Measurements from ENCODE around the gene PTGES2. TPM values are rescaled to one million over a fixed set of nuclear protein-coding genes. Genes with fewer than 3 reads are reported as not detected.
A peak's percentile ranks its signal among the peaks of the same experiment; 100 is the strongest.

The PTGES2 gene
- total and polyA plus RNA-seq, 2 of the 13 experiments (the other 11 are each of a cell fraction or from before 2014, with no cell fraction given): 63.7 to 79.8 TPM

- TF ChIP-seq HMGXB3 (CRISPR knock-in tag; IDR thresholded peaks at IDR 0.05; ENCODE audit: borderline replicate concordance) (peak; percentile 88), ELF1 (CRISPR knock-in tag; IDR thresholded peaks at IDR 0.05) (peak; percentile 68), ETS1 (CRISPR knock-in tag; IDR thresholded peaks at IDR 0.05) (no peak), NFE2L2 (IDR thresholded peaks at IDR 0.05; ENCODE audit: low read length) (no peak), KDM2A (CRISPR knock-in tag; IDR thresholded peaks at IDR 0.05; ENCODE audit: borderline replicate concordance, low read depth) (peak; percentile 91), DNMT1 (CRISPR knock-in tag; IDR thresholded peaks at IDR 0.05) (no peak), ATF2 (CRISPR knock-in tag; IDR thresholded peaks at IDR 0.05) (peak; percentile 97), NFIB (CRISPR knock-in tag; IDR thresholded peaks at IDR 0.05; ENCODE audit: borderline replicate concordance) (no peak), KLF12 (CRISPR knock-in tag; IDR thresholded peaks at IDR 0.05; ENCODE audit: borderline replicate concordance) (no peak), ZNF30 (CRISPR knock-in tag; IDR thresholded peaks at IDR 0.05) (0 out of 2 replicates have a peak, but pooled peaks have one; percentile 6), ZSCAN30 (CRISPR knock-in tag; IDR thresholded peaks at IDR 0.05) (no peak), ZNF317 (CRISPR knock-in tag; IDR thresholded peaks at IDR 0.05) (peak; percentile 87), FOXK2 (IDR thresholded peaks at IDR 0.05) (no peak), MAZ (IDR thresholded peaks at IDR 0.05; ENCODE audit: borderline replicate concordance, low read depth, low read length) (no peak), MAZ (CRISPR knock-in tag; IDR thresholded peaks at IDR 0.05; ENCODE audit: low read depth) (peak; percentile 96), THYN1 (CRISPR knock-in tag; IDR thresholded peaks at IDR 0.05; ENCODE audit: borderline replicate concordance, low read depth) (no peak), CAMTA2 (CRISPR knock-in tag; IDR thresholded peaks at IDR 0.05; ENCODE audit: borderline replicate concordance) (peak; percentile 66; the same call in 1 of the 2 replicates), ZNF678 (CRISPR knock-in tag; IDR thresholded peaks at IDR 0.05) (peak; percentile 82), FLYWCH1 (CRISPR knock-in tag; IDR thresholded peaks at IDR 0.05) (no peak), MEIS2 (CRISPR knock-in tag; IDR thresholded peaks at IDR 0.05) (peak; percentile 95), RFX1 (IDR thresholded peaks at IDR 0.05) (no peak), RBM22 (optimal IDR thresholded peaks at IDR 0.05; ENCODE audit: low read length) (no peak), HIC2 (CRISPR knock-in tag; IDR thresholded peaks at IDR 0.05; ENCODE audit: low read depth) (peak; percentile 97)
Observed at GRCh38 chr9:128102861-128103588, 24.5 kb downstream of the PTGES2 start (continued).
